WTC11 (cell line): ENCODE results near the gene GDF2. TPM values are rescaled to one million over a fixed set of nuclear protein-coding genes. Genes with fewer than 3 reads are reported as not detected.

Source experiments
- ATAC-seq: fragments of 200-7000 bp; cut with Tn5 transposase; 2 replicates; pipeline ENCODE4 v1.10.0; 2021; ENCODE audit warnings: mild to moderate bottlenecking, moderate library complexity
- CTCF ChIA-PET: fragments of 300-600 bp; sonication (Branson Sonifier 250); formaldehyde crosslinking; loops from one replicate; lab custom pipeline; 2021; ENCODE audit warnings: antibody characterized with exemption; lab: Charles Lee
- POLR2A ChIA-PET: fragments of 350-600 bp; sonication (Branson Sonifier 250); formaldehyde crosslinking; loops from one replicate; lab custom pipeline; 2021; ENCODE audit warnings: antibody characterized with exemption; lab: Charles Lee
- DNase-seq: peaks from one replicate; pipeline ENCODE4 v3.0.0; 2021; ENCODE audit warnings: low spot score
- H3K27ac Mint-ChIP-seq: 2 replicates; pipeline ENCODE4 v1.8.0; 2021; ENCODE audit warnings: mixed read lengths
- H3K27me3 Mint-ChIP-seq: 2 replicates; pipeline ENCODE4 v1.8.0; 2021; ENCODE audit warnings: low read depth, mild to moderate bottlenecking, moderate library complexity, mixed read lengths
- H3K36me3 Mint-ChIP-seq: 2 replicates; pipeline ENCODE4 v1.8.0; 2021; ENCODE audit warnings: mixed read lengths
- H3K4me1 Mint-ChIP-seq: 2 replicates; pipeline ENCODE4 v1.8.0; 2022; ENCODE audit warnings: mixed read lengths
- H3K4me3 Mint-ChIP-seq: 2 replicates; pipeline ENCODE4 v1.8.0; 2021; ENCODE audit warnings: mild to moderate bottlenecking, moderate library complexity, mixed read lengths
- H3K9me3 Mint-ChIP-seq: 2 replicates; pipeline ENCODE4 v1.8.0; 2021; ENCODE audit warnings: mixed read lengths
- AFF4 ChIP-seq: sonication (generic); formaldehyde crosslinking; IDR thresholded peaks from 2 replicates; pipeline ENCODE4 v1.8.1; 2023; ENCODE audit warnings: mild to moderate bottlenecking, missing genetic modification reagents, borderline replicate concordance
- CBFB ChIP-seq: sonication (generic); formaldehyde crosslinking; IDR thresholded peaks from 2 replicates; pipeline ENCODE4 v1.8.1; 2022; ENCODE audit warnings: mild to moderate bottlenecking, low read depth, missing genetic modification reagents
- CREB1 ChIP-seq: sonication (generic); formaldehyde crosslinking; IDR thresholded peaks from 2 replicates; pipeline ENCODE4 v1.8.0; 2023; ENCODE audit warnings: mild to moderate bottlenecking, missing genetic modification reagents
- CREM ChIP-seq: sonication (generic); formaldehyde crosslinking; IDR thresholded peaks from 2 replicates; pipeline ENCODE4 v1.8.1; 2022; ENCODE audit warnings: mild to moderate bottlenecking, missing genetic modification reagents, moderate library complexity
- FOXP4 ChIP-seq: sonication (generic); formaldehyde crosslinking; IDR thresholded peaks from 2 replicates; pipeline ENCODE4 v1.8.0; 2022; ENCODE audit warnings: mild to moderate bottlenecking, missing genetic modification reagents
- GRHL2 ChIP-seq: fragments of 250-450 bp; sonication (Bioruptor Pico); IDR thresholded peaks from 2 replicates; pipeline ENCODE4 v1.8.0; 2022; ENCODE audit warnings: mild to moderate bottlenecking, moderate library complexity; ENCODE audit not compliant: insufficient replicate concordance, severe bottlenecking
- JAZF1 ChIP-seq: fragments of 250-450 bp; sonication (Bioruptor Pico); IDR thresholded peaks from 2 replicates; pipeline ENCODE4 v1.9.0; 2021; ENCODE audit warnings: moderate library complexity, mild to moderate bottlenecking, inconsistent platforms
- MAX ChIP-seq: sonication (generic); formaldehyde crosslinking; IDR thresholded peaks from 2 replicates; pipeline ENCODE4 v1.8.0; 2022; ENCODE audit warnings: mild to moderate bottlenecking, missing genetic modification reagents
- NFYB ChIP-seq: sonication (generic); formaldehyde crosslinking; conservative IDR thresholded peaks from 2 replicates; pipeline ENCODE4 v1.8.0; 2022; ENCODE audit warnings: low read depth, missing genetic modification reagents
- NR1H2 ChIP-seq: sonication (generic); formaldehyde crosslinking; IDR thresholded peaks from 2 replicates; pipeline ENCODE4 v1.9.0; 2021; ENCODE audit warnings: mild to moderate bottlenecking, moderate library complexity, missing genetic modification reagents
- OVOL2 ChIP-seq: fragments of 250-450 bp; sonication (Bioruptor Pico); IDR thresholded peaks from 2 replicates; pipeline ENCODE4 v1.9.0; 2021; ENCODE audit warnings: mild to moderate bottlenecking, borderline replicate concordance
- PRRX2 ChIP-seq: fragments of 250-450 bp; sonication (Bioruptor Pico); IDR thresholded peaks from 2 replicates; pipeline ENCODE4 v1.8.0; 2021; ENCODE audit warnings: mild to moderate bottlenecking
- RORB ChIP-seq: fragments of 250-450 bp; sonication (Bioruptor Pico); IDR thresholded peaks from 2 replicates; pipeline ENCODE4 v1.9.0; 2021; ENCODE audit warnings: mild to moderate bottlenecking
- USF2 ChIP-seq: sonication (generic); formaldehyde crosslinking; IDR thresholded peaks from 2 replicates; pipeline ENCODE4 v1.8.1; 2023; ENCODE audit warnings: mild to moderate bottlenecking, missing genetic modification reagents, moderate library complexity
- ZNF121 ChIP-seq: sonication (generic); formaldehyde crosslinking; IDR thresholded peaks from 2 replicates; pipeline ENCODE4 v1.8.0; 2023; ENCODE audit warnings: missing genetic modification reagents
- ZNF219 ChIP-seq: sonication (generic); formaldehyde crosslinking; IDR thresholded peaks from 2 replicates; pipeline ENCODE4 v1.8.0; 2023; ENCODE audit warnings: missing genetic modification reagents, mild to moderate bottlenecking, borderline replicate concordance
- ZNF263 ChIP-seq: sonication (generic); formaldehyde crosslinking; IDR thresholded peaks from 2 replicates; pipeline ENCODE4 v1.8.1; 2022; ENCODE audit warnings: low read depth, mild to moderate bottlenecking, moderate library complexity, missing genetic modification reagents
- ZNF425 ChIP-seq: fragments of 250-450 bp; sonication (Bioruptor Pico); conservative IDR thresholded peaks from 2 replicates; pipeline ENCODE4 v1.9.0; 2021; ENCODE audit warnings: mild to moderate bottlenecking
- ZNF671 ChIP-seq: fragments of 250-450 bp; sonication (Bioruptor Pico); IDR thresholded peaks from 2 replicates; pipeline ENCODE4 v1.8.0; 2021; ENCODE audit warnings: mild to moderate bottlenecking
- ZSCAN18 ChIP-seq: fragments of 250-450 bp; sonication (Bioruptor Pico); IDR thresholded peaks from 2 replicates; pipeline ENCODE4 v2.1.2; 2022; ENCODE audit warnings: mild to moderate bottlenecking, moderate library complexity
- total RNA-seq: library from RNA; stranded (reverse); gene quantifications from 3 replicates; pipeline ENCODE4 v1.2.3, GENCODE V29; 2021

Gene GDF2
- total RNA-seq, 1 experiment from 2014 or later, result not detected

GRCh38 chr10:47350671-47351640 lies 28.7 kb downstream of the GDF2 start:
- no peak overlapping the region for H3K27ac Mint-ChIP-seq
- no peaks in the 10 kb centered on the region for H3K36me3 Mint-ChIP-seq
- no peak for ATAC-seq
- H3K4me1 Mint-ChIP-seq, result peaks cover 5% of the 10 kb centered on the region; the same call in 1 of the 2 replicates
- TF ChIP-seq FOXP4 (CRISPR knock-in tag), result no peak
- no peak for TF ChIP-seq CBFB (CRISPR knock-in tag)
- no peak for TF ChIP-seq MAX
- no peak for TF ChIP-seq ZNF263 (CRISPR knock-in tag)
- no peak for TF ChIP-seq ZNF121 (CRISPR knock-in tag)
- no peak for TF ChIP-seq ZNF219
- TF ChIP-seq CREB1, result no peak
- TF ChIP-seq ZNF671, result no peak
- TF ChIP-seq PRRX2, result no peak
- TF ChIP-seq OVOL2 (CRISPR knock-in tag), result no peak
- no peak for TF ChIP-seq NR1H2
- no peak for TF ChIP-seq CREM (CRISPR knock-in tag)
- TF ChIP-seq AFF4 (CRISPR knock-in tag), result no peak
- no peak for TF ChIP-seq RORB (CRISPR knock-in tag)
- no peak for TF ChIP-seq NFYB (CRISPR knock-in tag)
- no peak for TF ChIP-seq USF2 (CRISPR knock-in tag)
- TF ChIP-seq ZNF425 (CRISPR knock-in tag), result no peak
- no peak for TF ChIP-seq ZSCAN18 (CRISPR knock-in tag)
- TF ChIP-seq GRHL2 (CRISPR knock-in tag), result no peak
- TF ChIP-seq JAZF1 (CRISPR knock-in tag), result no peak
- ChIA-PET CTCF (interaction anchor here (1.2 to 3.2 kb wide), 3 partner anchors 10 to 11 kb away, joined by 4 to 14 read pairs (median 10); no protein-coding TSS in a partner anchor), POLR2A (no interaction called here)
- DNase-seq, result no peak
- no peak overlapping the region for H3K4me3 Mint-ChIP-seq
- no peaks in the 10 kb centered on the region for H3K9me3 Mint-ChIP-seq
- no peaks in the 10 kb centered on the region for H3K27me3 Mint-ChIP-seq
